IMR-90 (cell line): ENCODE measurements around the gene CLASRP. TPM values are rescaled to one million over a fixed set of nuclear protein-coding genes. Genes with fewer than 3 reads are reported as not detected.

Source experiments
- ATAC-seq: fragments of 200-7000 bp; cut with Tn5 transposase; 2 replicates; pipeline ENCODE4 v1.9.1; 2020; ENCODE audit warnings: low read depth, mild to moderate bottlenecking, moderate library complexity
- BruUV-seq: library from RNA; stranded (reverse); fragments of 400-500 nt; replicated peaks from 2 replicates; lab custom pipeline; 2021; lab: Mats Ljungman, UMichigan
- CTCF ChIA-PET: fragments of 300-600 bp; formaldehyde crosslinking; extraction: SDS; loops from one replicate; lab custom pipeline; 2021; ENCODE audit warnings: antibody characterized with exemption; lab: Yijun Ruan, JAX
- POLR2A ChIA-PET: fragments of 300-600 bp; sonication (Branson Sonifier 250); formaldehyde crosslinking; loops from one replicate; lab custom pipeline; 2022; ENCODE audit warnings: antibody characterized with exemption; ENCODE audit not compliant: unreplicated experiment; lab: Charles Lee
- DNase-seq: peaks from one replicate; pipeline ENCODE4 v3.0.0; 2013
- H2AFZ ChIP-seq: replicated peaks from 2 replicates; pipeline ENCODE3; 2013; ENCODE audit warnings: low read length, mild to moderate bottlenecking; ENCODE audit not compliant: poor library complexity
- H2AK5ac ChIP-seq: 2 replicates; pipeline ENCODE4 v1.6.1; 2013; ENCODE audit warnings: low read depth, low read length, inconsistent platforms
- H2AK9ac ChIP-seq: replicated peaks from 2 replicates; pipeline ENCODE3; 2013; ENCODE audit warnings: mild to moderate bottlenecking, low read depth, low read length, moderate library complexity; ENCODE audit not compliant: poor library complexity
- H2BK120ac ChIP-seq: 2 replicates; pipeline ENCODE4 v1.6.1; 2013; ENCODE audit warnings: low read depth, low read length, inconsistent platforms
- H2BK15ac ChIP-seq: 3 replicates; pipeline ENCODE4 v1.6.1; 2013; ENCODE audit warnings: low read depth, low read length, inconsistent platforms
- H2BK20ac ChIP-seq: 2 replicates; pipeline ENCODE4 v1.6.1; 2013; ENCODE audit warnings: low read depth, mild to moderate bottlenecking, inconsistent platforms, low read length, moderate library complexity
- H2BK5ac ChIP-seq: 2 replicates; pipeline ENCODE4 v1.6.1; 2013; ENCODE audit warnings: mild to moderate bottlenecking, low read depth, low read length, inconsistent platforms; ENCODE audit not compliant: poor library complexity, severe bottlenecking
- H3K14ac ChIP-seq: replicated peaks from 2 replicates; pipeline ENCODE4 v1.6.1; 2013; ENCODE audit warnings: low read depth, low read length, inconsistent platforms
- H3K18ac ChIP-seq: 2 replicates; pipeline ENCODE4 v1.6.1; 2013; ENCODE audit warnings: low read depth, low read length, control low read depth
- H3K23ac ChIP-seq: 2 replicates; pipeline ENCODE4 v1.6.1; 2013; ENCODE audit warnings: low read depth, low read length, inconsistent platforms
- H3K27ac ChIP-seq: 2 replicates; pipeline ENCODE4 v1.5.1; 2013; ENCODE audit warnings: mild to moderate bottlenecking, control low read depth, low read length; ENCODE audit not compliant: insufficient read depth
- H3K27me3 ChIP-seq: 2 replicates; pipeline ENCODE4 v1.6.1; 2013; ENCODE audit warnings: low read length; ENCODE audit not compliant: control insufficient read depth, insufficient read depth
- H3K36me3 ChIP-seq: 2 replicates; pipeline ENCODE4 v1.6.1; 2013; ENCODE audit warnings: low read length, mixed read lengths; ENCODE audit not compliant: control insufficient read depth, insufficient read depth
- H3K4ac ChIP-seq: 2 replicates; pipeline ENCODE4 v1.6.1; 2013; ENCODE audit warnings: low read depth, low read length, inconsistent platforms
- H3K4me1 ChIP-seq: 2 replicates; pipeline ENCODE4 v1.6.1; 2013; ENCODE audit warnings: low read length, mixed read lengths; ENCODE audit not compliant: control insufficient read depth, insufficient read depth
- H3K4me2 ChIP-seq: 2 replicates; pipeline ENCODE4 v1.6.1; 2013; ENCODE audit warnings: low read depth, mild to moderate bottlenecking, control low read depth, low read length, moderate library complexity
- H3K4me3 ChIP-seq: 2 replicates; pipeline ENCODE4 v1.5.1; 2013; ENCODE audit warnings: low read depth, mild to moderate bottlenecking, control low read depth, low read length, moderate library complexity; ENCODE audit not compliant: insufficient read depth
- H3K56ac ChIP-seq: 2 replicates; pipeline ENCODE4 v1.6.1; 2013; ENCODE audit warnings: low read length, inconsistent platforms; ENCODE audit not compliant: insufficient read depth; ENCODE audit errors: extremely low read depth
- H3K79me1 ChIP-seq, 2 experiments: 2 replicates each; pipeline ENCODE4 v1.6.1; 2013; ENCODE audit warnings: low read length in 2 of 2, inconsistent platforms in 1 of 2, low read depth in 1 of 2
- H3K9ac ChIP-seq: 2 replicates; pipeline ENCODE4 v1.6.1; 2013; ENCODE audit warnings: low read depth, low read length, control low read depth
- H3K9me1 ChIP-seq: 2 replicates; pipeline ENCODE4 v1.6.1; 2013; ENCODE audit warnings: low read length, inconsistent platforms; ENCODE audit not compliant: insufficient read depth
- H3K9me3 ChIP-seq: 2 replicates; pipeline ENCODE4 v1.6.1; 2013; ENCODE audit warnings: low read length; ENCODE audit not compliant: control insufficient read depth, insufficient read depth
- H4K20me1 ChIP-seq: 2 replicates; pipeline ENCODE4 v1.6.1; 2013; ENCODE audit warnings: low read length, inconsistent platforms; ENCODE audit not compliant: insufficient read depth
- H4K5ac ChIP-seq: 2 replicates; pipeline ENCODE4 v1.6.1; 2013; ENCODE audit warnings: mild to moderate bottlenecking, low read depth, low read length, control low read depth
- H4K8ac ChIP-seq, 2 experiments: 2 replicates each; pipeline ENCODE4 v1.6.1; 2013; ENCODE audit warnings: low read depth in 2 of 2, low read length in 2 of 2, control low read depth in 1 of 2, inconsistent platforms in 1 of 2
- H4K91ac ChIP-seq: 2 replicates; pipeline ENCODE4 v1.6.1; 2013; ENCODE audit warnings: low read depth, low read length, inconsistent platforms; ENCODE audit not compliant: insufficient read depth
- BHLHE40 ChIP-seq: fragments of 150-350 bp; IDR thresholded peaks from 2 replicates; pipeline ENCODE4 v1.6.1; 2016; ENCODE audit warnings: mild to moderate bottlenecking, low read depth, low read length
- CEBPB ChIP-seq: IDR thresholded peaks from 2 replicates; pipeline ENCODE4 v1.6.1; 2012; ENCODE audit warnings: low read depth, low read length, improper control_type of control experiment
- CHD1 ChIP-seq: IDR thresholded peaks from 2 replicates; pipeline ENCODE4 v1.6.1; 2012; ENCODE audit warnings: low read depth, low read length, improper control_type of control experiment
- ELK1 ChIP-seq: fragments of 150-350 bp; IDR thresholded peaks from 2 replicates; pipeline ENCODE4 v1.6.1; 2016; ENCODE audit warnings: low read depth, mild to moderate bottlenecking, low read length, moderate library complexity, borderline replicate concordance
- FOS ChIP-seq: fragments of 150-350 bp; IDR thresholded peaks from 2 replicates; pipeline ENCODE4 v1.6.1; 2016; ENCODE audit warnings: low read depth, low read length
- MAZ ChIP-seq: IDR thresholded peaks from 2 replicates; pipeline ENCODE4 v1.6.1; 2012; ENCODE audit warnings: low read depth, mild to moderate bottlenecking, low read length, improper control_type of control experiment, moderate library complexity, borderline replicate concordance
- NFE2L2 ChIP-seq: fragments of 150-350 bp; IDR thresholded peaks from 2 replicates; pipeline ENCODE4 v1.6.1; 2016; ENCODE audit warnings: low read depth, mild to moderate bottlenecking, low read length
- POLR2A ChIP-seq: IDR thresholded peaks from 2 replicates; pipeline ENCODE4 v1.6.1; 2012; ENCODE audit warnings: mild to moderate bottlenecking, low read depth, low read length
- RAD21 ChIP-seq: IDR thresholded peaks from 2 replicates; pipeline ENCODE4 v1.6.1; 2012; ENCODE audit warnings: low read length, improper control_type of control experiment
- RCOR1 ChIP-seq: IDR thresholded peaks from 2 replicates; pipeline ENCODE4 v1.6.1; 2012; ENCODE audit warnings: mild to moderate bottlenecking, low read length, improper control_type of control experiment; ENCODE audit not compliant: insufficient replicate concordance
- WGBS, 2 experiments: methylation state at CpG; one replicate each; pipeline versions ENCODE4 v1.1.5 to v1.1.7; 2013; ENCODE audit warnings: missing lambda C conversion rate in 2 of 2; ENCODE audit not compliant: insufficient read length in 1 of 2; ENCODE audit errors: extremely low coverage in 2 of 2; 5-methylcytosine and 5-hydroxymethylcytosine counted together
- dilution Hi-C: fragments of 300-500 bp; cut with HindIII; formaldehyde crosslinking; loops from one replicate; pipeline ENCODE4 v1.14.3; 2018; ENCODE audit warnings: low sequenced_read_pairs; ENCODE audit not compliant: unreplicated experiment
- in situ Hi-C: fragments of 300-500 bp; cut with MboI; formaldehyde crosslinking; loops from 3 replicates; pipeline ENCODE4 v1.14.3; 2019; ENCODE audit warnings: low sequenced_read_pairs, inconsistent platforms, mixed read lengths
- intact Hi-C: fragments of 100-400 bp; cut with micrococcal nuclease; formaldehyde crosslinking; loops from 2 replicates; pipeline ENCODE4 v1.10.0; 2022
- polyA plus RNA-seq, 3 experiments: library from polyadenylated mRNA; depleted of rRNA; stranded (reverse); fragments of >200 nt; gene quantifications; 2 replicates each; pipeline ENCODE4 v1.2.3, GENCODE V29; 2012; ENCODE audit warnings: low replicate concordance in 1 of 3
- total RNA-seq: library from RNA; depleted of rRNA; stranded (reverse); fragments of >200 nt; gene quantifications from 2 replicates; pipeline ENCODE4 v1.2.3, GENCODE V29; 2012
- TF ChIP-seq, protein P1 (sequence below): conservative IDR thresholded peaks from 2 replicates; pipeline ENCODE4 v1.5.1; 2012; ENCODE audit warnings: mild to moderate bottlenecking, low read depth, low read length, improper control_type of control experiment

CLASRP gene
- total and polyA plus RNA-seq, 2 of the 4 experiments (the other 2 are of a cell fraction) = 19.9 to 31.7 TPM

- H3K9me3 ChIP-seq = no peaks in the 10 kb centered on the region
- H3K36me3 ChIP-seq = peaks cover 18% of the 10 kb centered on the region
- H3K9me1 ChIP-seq = no peaks in the 10 kb centered on the region
- no peak overlapping the region for H3K18ac ChIP-seq
- H2BK5ac ChIP-seq = no peak overlapping the region
- no TSS peak for BruUV-seq
- TF ChIP-seq RAD21 (peak; percentile 59), NFE2L2 (no peak), RCOR1 (no peak), CEBPB (no peak), FOS (no peak), CHD1 (no peak), BHLHE40 (no peak), MAZ (no peak), ELK1 (no peak), POLR2A (no peak)
- TF ChIP-seq, protein P1, sequence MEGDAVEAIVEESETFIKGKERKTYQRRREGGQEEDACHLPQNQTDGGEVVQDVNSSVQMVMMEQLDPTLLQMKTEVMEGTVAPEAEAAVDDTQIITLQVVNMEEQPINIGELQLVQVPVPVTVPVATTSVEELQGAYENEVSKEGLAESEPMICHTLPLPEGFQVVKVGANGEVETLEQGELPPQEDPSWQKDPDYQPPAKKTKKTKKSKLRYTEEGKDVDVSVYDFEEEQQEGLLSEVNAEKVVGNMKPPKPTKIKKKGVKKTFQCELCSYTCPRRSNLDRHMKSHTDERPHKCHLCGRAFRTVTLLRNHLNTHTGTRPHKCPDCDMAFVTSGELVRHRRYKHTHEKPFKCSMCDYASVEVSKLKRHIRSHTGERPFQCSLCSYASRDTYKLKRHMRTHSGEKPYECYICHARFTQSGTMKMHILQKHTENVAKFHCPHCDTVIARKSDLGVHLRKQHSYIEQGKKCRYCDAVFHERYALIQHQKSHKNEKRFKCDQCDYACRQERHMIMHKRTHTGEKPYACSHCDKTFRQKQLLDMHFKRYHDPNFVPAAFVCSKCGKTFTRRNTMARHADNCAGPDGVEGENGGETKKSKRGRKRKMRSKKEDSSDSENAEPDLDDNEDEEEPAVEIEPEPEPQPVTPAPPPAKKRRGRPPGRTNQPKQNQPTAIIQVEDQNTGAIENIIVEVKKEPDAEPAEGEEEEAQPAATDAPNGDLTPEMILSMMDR = peak; percentile 63
- no peak overlapping the region for H2BK15ac ChIP-seq
- H4K8ac ChIP-seq = no peak overlapping the region
- H4K5ac ChIP-seq = no peak overlapping the region
- WGBS, 2 experiments = 79% methylated on average over 5 of the region's 13 CpGs; no CpG with 5 or more reads in 1 of the 2 experiments
- H3K4me2 ChIP-seq = no peak overlapping the region
- in situ Hi-C loops = no loop called here
- intact Hi-C loops = loop anchor here (1.0 kb wide), 2 partner anchors 43 to 322 kb away; no protein-coding TSS in a partner anchor
- DNase-seq (peak; percentile 63), ATAC-seq (peak; percentile 96)
- H3K4ac ChIP-seq = no peak overlapping the region
- CTCF ChIA-PET = interaction anchor here (0.6 kb wide), 1 partner anchor 16 kb away, joined by 8 read pairs; the partner anchor contains the start of gene RELB
- dilution Hi-C loops = no loop called here
- no peak overlapping the region for H3K9ac ChIP-seq
- H3K79me1 ChIP-seq = 0 out of 4 replicates have a peak, but pooled peaks cover 0 to 3% of the 10 kb centered on the region in 2 experiments
- H3K23ac ChIP-seq = no peak overlapping the region
- POLR2A ChIA-PET = no interaction called here
- no peak overlapping the region for H2AK5ac ChIP-seq
- H4K91ac ChIP-seq = no peak overlapping the region
- H2AK9ac ChIP-seq = peak overlapping the region; percentile 10
- no peak overlapping the region for H2BK20ac ChIP-seq
- H3K56ac ChIP-seq = no peak overlapping the region
- H3K27ac ChIP-seq = no peak overlapping the region
- no peaks in the 10 kb centered on the region for H3K27me3 ChIP-seq
- no peaks in the 10 kb centered on the region for H3K4me1 ChIP-seq
- no peaks in the 10 kb centered on the region for H4K20me1 ChIP-seq
- no peak overlapping the region for H2AFZ ChIP-seq
- no peak overlapping the region for H3K4me3 ChIP-seq
- H2BK120ac ChIP-seq = no peak overlapping the region
- no peak overlapping the region for H3K14ac ChIP-seq
These were observed 22.2 kb upstream of the CLASRP start for GRCh38 chr19:45016388-45017314.
